Fibroblast of gingiva (primary cell): Measurements from ENCODE around the gene RPS3.
"Not testable (repeated sequence)": the region's sequence is repeated elsewhere in the genome, so short reads cannot be mapped to it uniquely, and the experiment has no call there.

Experiments
- DNase-seq: peaks from one replicate; pipeline ENCODE4 v3.0.0-alpha.2; 2011; ENCODE audit warnings: low read depth

Gene RPS3

GRCh38 chr11:75399344-75400145 is at the start of gene RPS3:
TSS of gene RPS3 (plus strand) at chr11:75399518. CDS start at chr11:75399548, 30 bp downstream.
- peak; percentile 89 for DNase-seq

- no peak for DNase-seq
These were observed 49.7 kb upstream of the RPS3 start for GRCh38 chr11:75349521-75350116.

DNA sequence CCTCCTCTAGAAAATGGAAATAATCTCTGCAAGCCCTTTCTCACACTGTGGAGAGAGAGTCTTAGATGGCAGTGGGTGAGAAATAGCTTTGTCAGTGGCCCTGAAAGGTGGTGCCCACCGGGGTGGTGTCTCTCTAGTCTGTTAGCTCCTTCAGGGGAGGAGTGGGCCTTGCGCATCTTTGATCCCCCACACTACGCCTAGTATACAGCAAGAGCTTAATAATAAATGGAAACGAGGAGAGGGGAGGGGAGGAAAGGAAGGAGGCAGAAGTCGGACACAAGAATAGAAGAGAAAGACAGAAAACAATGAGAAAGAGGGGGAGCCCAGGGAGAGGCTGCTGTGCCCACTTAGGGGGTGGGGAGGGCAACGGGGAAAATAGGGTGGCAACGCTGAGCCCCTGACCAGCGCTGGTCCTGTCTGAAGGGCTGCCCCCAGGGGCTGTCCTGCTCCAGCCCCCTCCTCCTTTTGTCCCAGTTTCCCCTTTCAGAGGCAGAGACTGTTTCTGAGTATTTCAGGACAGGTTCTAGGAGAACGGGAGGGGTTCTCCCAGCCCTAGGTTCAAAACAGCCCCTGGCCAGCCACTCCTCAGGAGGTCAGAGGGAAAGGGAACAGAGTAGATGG is 49.1 kb upstream of the RPS3 start:
- DNase-seq, result no peak

GRCh38 chr11:75350743-75351540 is 48.4 kb upstream of the RPS3 start:
- peak; percentile 26 for DNase-seq

- no peak for DNase-seq
These were observed 47.9 kb upstream of the RPS3 start, which contains the start of gene ARRB1 for GRCh38 chr11:75351541-75351790. TSS of gene ARRB1 (minus strand) at chr11:75351661. CDS start at chr11:75351607, 54 bp downstream.

DNA sequence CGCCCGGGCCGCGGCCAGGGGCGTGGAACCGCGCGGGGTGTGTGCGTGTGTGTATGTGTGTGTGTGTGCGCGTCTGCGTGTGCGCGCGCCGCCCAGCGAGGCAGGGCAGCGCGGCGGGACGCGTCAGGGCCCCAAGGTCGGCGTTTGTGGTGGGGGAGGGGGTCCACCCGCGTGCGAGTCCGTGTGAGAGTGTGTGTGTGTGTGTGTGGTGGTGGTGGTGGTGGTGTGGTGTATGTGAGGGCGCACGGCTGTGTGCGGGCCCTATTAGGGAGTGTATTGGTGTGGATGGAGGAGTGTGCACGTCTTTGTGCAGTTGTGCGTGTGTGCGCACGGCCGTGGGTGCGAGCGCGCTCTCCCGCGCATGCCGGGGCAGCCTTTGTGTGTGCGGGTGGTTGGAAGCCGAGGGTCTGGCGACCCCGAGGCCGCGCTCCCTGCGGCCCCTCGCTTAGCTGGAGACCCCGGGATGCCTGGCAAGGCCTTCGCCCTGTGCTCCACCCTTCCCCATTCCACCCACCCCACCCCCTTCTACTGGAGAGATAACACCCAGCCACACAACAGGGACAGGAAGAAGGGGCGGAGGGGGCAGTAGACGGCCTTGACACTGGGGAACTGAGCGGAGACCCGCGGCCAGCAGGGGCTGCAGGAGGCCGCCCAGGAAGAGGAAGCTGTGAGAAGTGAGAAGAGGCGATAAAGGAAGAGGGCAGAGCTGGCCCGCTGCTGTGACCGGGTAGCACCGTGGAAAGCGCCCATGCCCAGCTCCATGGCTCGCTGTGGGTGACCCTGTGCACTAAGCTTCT is 47.3 kb upstream of the RPS3 start:
- DNase-seq, result peak; percentile 64

GRCh38 chr11:75352588-75353206 is 46.6 kb upstream of the RPS3 start:
- DNase-seq, result no peak

DNA sequence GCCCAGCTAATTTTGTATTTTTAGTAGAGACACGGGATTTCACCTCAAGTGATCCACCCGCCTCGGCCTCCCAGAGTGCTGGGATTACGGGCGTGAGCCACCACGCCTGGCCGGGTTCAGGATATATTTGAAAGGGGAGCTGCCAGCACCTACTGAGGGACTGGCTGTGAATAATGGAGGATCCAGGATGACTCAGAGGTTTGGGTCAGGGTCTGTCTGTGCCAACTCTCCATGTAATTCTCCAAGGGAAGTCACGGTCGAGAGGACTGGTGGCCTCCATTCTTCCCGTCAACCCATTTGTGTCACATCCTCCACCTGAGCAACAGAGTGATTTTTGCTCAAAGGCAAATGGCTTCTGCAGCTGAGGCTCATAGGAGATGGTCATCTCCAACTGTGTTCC is 44.3 kb upstream of the RPS3 start:
- DNase-seq, result no peak

DNA sequence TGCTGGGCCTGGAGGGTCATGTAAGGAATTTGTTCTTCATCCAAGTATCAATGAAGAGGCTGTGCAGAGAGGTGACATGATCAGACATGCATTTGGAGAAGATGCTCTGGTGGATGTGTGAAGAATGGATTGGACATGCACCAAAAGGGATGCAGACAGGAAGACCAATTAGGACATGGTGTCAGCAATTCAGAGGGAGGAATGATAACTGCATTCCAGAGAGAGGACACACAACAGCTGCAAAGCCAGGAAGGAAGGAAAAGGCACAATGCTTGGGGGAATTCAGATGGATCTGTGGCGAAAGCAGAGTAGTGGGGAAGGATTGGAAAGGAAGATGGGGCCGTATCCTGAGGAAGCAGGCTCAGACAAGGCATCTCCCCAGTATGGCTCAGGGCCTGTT is 42.7 kb upstream of the RPS3 start:
- DNase-seq, result no peak

DNA sequence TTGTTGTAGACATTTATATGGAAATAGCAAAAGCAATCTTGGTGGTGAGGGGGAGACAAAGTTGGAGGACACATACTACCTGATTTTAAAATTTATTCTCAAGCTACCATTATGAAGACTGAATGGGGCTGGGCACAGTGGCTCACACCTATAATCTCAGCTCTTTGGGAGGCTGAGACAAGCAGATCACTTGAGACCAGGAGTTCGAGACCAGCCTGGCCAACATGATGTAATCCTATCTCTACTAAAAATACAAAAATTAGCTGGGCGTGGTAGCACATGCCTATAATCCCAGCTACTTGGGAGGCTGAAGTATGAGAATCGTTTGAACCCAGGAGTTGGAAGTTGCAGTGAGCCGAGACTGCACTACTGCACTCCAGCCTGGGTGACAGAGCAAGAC is 37.0 kb upstream of the RPS3 start:
- not testable (repeated sequence) for DNase-seq

DNA sequence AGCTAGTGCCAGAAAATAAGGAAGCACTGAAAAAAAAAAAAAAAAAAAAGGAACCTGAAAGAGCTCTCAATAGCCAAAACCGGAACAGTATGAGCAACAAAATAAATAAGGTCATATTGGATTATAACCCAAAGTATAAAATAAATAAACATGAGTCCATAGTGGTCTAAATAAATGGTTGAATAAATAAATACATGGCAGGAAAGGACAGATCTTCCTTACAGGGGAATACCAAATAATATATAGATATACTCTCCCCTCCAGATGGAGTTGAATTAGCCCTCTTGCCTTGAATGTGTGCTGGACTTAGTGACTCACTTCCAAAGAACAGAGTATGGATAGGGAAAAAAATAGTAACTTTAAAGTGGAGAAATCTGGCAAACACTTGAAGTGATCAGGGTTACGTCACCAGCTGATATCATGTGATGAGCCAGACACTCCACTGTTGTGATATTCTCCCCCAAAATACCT is 33.6 kb upstream of the RPS3 start:
- DNase-seq, result no peak

DNA sequence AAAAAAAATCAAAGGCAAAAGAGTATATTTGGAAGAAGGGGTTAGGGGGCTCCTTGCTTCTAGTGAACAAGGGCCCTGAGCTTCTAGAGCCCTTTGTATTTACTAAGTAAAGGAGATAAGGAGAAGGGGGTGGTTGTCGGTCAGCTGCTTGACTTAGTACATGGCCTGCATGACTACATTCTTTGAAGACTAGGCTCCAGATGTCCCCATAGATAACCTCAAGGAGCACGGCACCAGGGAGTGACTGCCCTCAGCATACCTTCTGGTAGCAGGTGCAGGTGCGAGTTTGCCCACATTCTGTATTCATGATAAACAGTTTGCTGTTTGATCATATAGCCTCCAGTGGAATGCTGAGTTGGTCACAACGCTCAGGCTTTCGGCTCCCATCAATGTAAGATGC is 32.5 kb upstream of the RPS3 start:
- not testable (repeated sequence) for DNase-seq

GRCh38 chr11:75369560-75370255 is 29.6 kb upstream of the RPS3 start:
- DNase-seq, result no peak

DNA sequence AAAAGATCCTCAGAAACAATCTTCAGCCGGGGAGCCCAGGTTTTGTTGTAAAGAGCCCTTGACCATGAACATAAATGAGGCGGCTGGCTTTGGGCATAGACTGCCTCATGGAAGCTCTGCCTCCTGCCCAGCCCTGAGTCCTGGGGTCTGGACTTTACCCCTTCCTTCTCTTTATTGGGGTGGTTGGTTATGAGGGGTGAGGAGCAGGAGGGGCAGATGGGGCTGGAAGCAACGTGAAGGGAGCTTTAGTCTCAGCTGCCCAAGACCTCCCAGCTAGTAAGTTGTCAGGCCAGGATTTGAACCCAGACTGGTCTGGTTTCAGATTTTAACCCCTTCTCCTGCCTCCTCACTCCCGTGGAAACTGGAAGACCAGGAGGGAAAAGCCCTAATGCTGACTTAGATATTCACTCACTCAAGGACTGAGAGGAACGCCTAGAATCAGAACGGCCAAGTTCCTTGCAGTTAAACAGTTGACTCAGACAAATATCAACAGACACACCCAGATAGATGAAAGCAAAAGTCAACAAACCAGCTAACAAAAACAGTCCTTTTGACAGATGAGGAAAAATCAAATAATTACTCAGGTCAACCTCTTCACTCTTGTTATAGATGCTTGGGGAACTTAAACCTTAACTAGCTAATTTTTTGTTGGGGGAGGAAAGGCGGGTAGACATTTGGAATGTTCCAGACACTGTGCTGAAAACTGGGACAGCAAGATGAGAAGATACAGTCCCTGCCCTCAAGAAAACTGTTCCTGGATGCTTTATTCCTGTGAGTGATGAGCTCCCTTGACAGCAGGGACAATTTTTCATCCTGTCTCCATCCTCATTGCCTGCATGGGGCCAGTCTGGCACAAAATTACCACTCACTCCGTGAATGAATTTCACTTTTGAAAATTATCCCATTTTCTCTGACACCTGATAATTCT is 27.1 kb upstream of the RPS3 start:
- DNase-seq, result peak; percentile 14

GRCh38 chr11:75373201-75373600 is 26.1 kb upstream of the RPS3 start:
- DNase-seq, result no peak

DNA sequence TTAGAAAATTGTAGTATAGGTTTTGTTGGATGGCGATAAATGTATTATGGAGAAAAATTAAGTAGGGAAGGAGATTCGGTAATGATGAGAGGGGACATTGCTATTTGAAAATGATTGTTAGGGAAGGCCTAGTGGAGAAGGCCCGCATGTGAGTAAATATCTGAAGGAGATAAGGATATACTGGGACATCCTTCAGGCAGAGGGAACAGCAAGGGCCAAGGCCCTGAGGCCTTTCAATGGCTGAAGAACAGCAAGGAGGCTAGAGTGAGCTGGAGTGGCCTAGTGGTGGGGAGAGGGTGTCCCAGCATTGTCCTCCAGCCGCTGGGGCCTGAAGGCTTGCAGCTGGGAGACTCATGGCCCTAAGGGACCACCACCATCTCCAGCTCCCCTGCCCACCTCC is 24.7 kb upstream of the RPS3 start:
- DNase-seq, result no peak

- no peak for DNase-seq
These were observed 23.7 kb upstream of the RPS3 start for GRCh38 chr11:75375626-75376025.

GRCh38 chr11:75376175-75376574 is 23.1 kb upstream of the RPS3 start:
- DNase-seq, result no peak

- DNase-seq, result not testable (repeated sequence)
These were observed 20.5 kb upstream of the RPS3 start for GRCh38 chr11:75378776-75379175.
